NCI-H526 (cell line): ENCODE measurements around the gene HCN4.
"Not testable (repeated sequence)": the region's sequence is repeated elsewhere in the genome, so short reads cannot be mapped to it uniquely, and the experiment has no call there.

Experiments
- DNase-seq, 2 experiments: peaks; one replicate each; lab custom pipeline; 2025; lab: John Stamatoyannopoulos, UW

Gene HCN4

DNA sequence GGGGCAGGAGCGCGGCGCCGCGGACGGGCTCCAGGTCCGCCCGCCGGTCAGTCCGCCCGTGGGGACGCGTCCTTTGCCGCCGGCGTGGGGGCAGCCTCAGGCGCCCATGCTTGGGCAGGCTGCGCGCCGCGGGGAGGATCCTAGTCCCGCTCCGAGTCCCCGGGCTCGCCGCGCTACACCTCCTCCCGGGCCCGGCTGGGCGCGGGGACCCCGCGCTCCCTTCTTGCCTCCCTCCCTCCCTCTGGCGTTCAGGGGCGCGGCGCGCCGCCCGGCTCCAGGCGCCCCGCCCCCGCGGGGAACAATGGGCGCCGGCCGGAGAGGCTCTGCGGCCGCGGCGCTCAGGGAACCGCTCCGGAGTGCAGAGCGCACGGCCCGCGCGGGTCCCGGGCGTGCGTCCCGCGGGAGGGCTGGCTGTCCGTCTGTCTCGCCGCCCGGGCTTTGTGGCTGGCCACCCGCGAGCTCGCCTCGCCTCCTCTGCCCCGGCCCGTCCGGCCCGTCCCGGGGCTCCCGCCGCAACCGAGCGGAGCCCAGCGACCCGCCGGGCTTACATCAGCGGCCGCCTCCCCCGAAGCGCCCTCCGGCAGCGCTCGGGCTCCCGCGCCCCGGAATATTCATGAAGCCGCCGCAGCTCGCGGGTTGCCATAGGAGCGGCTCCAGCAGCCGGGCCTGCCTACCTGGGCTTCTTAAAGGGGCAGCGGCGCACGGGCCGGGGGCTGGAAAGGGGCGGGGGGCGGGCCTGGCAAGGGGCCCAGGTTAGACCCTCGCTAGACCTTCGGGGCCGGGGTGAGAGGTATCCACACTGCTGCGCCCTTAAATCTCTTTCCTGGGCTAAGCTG, at the start of gene HCN4:
TSS of gene HCN4 (minus strand) at position 658 of the 836 bp plus-strand sequence. CDS start 688 bp downstream, outside the sequence.
- DNase-seq = peak; percentile 22 to 79

DNA sequence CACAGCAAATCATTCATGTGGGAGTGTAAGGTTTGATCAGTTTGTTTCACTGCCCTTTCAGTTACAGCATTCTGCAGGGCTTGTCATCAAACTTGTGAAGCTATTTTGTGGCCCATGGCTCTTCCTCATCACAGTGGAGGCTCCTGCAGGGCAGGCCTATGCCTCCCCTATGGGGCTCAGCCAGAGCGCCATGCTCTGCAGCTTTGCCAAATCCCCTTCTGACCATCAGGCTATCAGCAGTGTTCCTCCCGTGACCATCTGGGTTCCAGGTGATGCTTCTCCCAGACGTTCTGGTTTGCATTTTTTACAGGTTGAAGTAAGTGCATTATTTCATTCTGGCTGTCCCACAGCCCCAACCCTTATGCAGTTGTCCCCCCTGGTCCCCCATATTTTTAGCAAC, 46.1 kb upstream of the HCN4 start:
- DNase-seq = no peak

- no peak for DNase-seq
These were observed 34.4 kb upstream of the HCN4 start for GRCh38 chr15:73403171-73403570.

DNA sequence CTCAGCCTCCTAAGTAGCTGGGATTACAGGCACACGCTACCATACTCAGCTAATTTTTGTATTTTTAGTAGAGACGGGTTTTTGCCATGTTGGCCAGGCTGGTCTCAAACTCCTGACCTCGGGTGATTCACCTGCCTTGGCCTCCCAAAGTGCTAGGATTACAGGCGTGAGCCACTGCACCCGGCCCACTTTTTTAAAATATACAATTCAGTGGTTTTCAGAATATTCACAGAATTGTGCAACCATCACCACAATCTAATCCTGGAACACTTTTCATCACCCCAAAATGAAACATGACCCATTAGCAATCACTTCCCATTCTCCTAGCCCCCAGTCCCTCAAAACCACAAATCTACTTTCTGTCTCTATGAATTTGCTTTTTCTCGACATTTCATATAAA, 31.5 kb upstream of the HCN4 start:
- not testable (repeated sequence) for DNase-seq

DNA sequence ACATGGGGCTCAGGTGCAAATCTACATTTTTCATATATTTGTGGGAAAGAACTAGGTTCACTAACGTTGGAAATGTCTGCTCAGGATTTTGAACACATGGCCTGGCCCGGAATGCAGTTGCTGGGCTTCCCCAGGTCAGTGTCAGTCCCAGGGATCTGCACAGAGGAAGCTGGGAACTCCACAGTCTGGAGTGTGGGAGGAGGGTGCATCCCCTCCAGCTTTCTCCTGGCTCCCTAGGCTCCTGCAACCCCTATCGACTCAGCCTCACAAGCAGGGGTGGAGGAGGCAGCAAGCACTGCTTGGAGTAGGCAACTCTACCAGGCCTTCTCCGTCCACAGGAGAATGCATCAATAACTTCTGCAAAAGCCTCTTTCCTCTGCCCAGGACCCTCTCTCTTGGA, 30.1 kb upstream of the HCN4 start:
- no peak for DNase-seq

DNA sequence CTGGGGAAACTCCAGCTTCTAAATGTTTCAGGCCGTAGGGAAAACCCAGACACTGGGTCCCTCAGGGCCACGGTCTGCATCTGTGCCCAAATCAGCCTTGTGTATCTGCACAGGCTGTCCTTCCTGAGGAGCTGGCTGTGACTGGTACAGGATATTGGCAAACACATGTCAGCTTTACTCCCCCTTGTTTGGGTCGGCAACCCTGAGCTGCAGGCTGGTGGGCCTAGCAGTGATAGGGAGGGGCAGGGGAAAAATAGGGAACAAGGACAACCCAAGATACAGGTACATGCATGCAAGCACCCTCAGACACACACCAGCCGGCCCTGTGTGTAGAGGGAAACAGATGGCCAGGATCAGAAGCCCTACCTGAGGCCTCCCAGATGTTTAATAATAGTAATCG, 28.7 kb upstream of the HCN4 start:
- no peak for DNase-seq

- DNase-seq = no peak
These were observed 26.9 kb upstream of the HCN4 start for GRCh38 chr15:73395671-73396070.

DNA sequence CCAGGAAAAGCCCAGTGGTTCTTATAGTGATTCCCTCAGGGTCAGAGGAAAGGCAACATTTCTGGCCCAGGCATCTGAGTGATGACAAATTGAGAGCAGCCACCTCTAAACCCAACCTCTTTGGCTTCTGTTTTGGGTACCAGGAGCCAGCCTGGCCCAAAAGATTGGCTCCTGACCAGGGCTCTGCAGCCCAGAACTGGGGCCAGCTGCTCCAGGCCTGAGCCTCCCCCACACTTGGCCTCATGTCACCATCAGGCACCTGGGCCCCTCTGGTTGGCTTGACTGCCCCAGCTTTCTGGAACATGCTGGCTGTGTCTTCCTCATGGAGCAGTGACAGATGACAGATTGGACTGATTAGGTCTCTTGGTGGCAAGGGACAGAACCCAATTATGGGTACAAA, 26.0 kb upstream of the HCN4 start:
- DNase-seq = no peak

DNA sequence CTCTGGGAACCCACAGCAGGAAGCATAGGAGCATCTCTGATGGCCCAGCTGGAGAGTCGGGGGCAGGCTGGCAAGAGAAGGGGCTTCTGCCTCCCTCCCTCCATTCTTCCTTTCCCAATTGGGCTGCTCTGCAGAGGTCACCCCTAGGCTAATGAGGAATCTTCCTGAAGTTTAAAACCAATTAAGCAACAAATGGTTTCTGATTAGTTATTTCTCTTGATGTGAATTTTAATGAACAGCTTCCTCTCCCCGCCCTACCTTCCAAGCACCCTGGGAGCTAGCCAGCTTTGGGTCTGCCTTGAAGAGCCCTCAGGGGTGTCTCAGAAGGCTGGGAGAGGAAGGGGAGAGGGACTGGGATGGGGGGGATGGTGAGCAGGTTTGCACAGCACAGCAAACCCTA, 24.6 kb upstream of the HCN4 start:
- DNase-seq = no peak

DNA sequence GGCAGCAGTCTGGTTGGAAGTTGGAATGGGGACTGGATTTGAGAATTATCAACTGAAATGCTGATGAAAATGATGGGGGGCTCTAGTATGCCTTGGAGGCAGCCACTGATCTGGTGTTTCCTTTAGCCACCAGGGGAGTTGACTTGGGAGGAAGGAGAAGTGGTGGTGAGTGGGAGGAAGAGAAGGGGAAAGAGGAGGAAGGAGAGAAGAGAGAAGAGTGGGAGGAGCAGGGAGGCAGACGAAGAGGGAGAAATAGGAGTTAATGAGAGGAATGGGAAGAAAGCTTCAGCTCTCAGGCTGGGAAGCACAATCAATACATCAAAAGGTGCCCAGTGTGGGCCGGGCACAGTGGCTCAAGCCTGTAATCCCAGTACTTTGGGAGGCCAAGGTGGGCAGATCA, 23.3 kb upstream of the HCN4 start:
- no peak for DNase-seq

- no peak for DNase-seq
These were observed 22.5 kb upstream of the HCN4 start for GRCh38 chr15:73391128-73391872.

- DNase-seq = no peak
These were observed 21.3 kb upstream of the HCN4 start for GRCh38 chr15:73389971-73390544.

- no peak for DNase-seq
These were observed 20.8 kb upstream of the HCN4 start for GRCh38 chr15:73389539-73389938.

- no peak for DNase-seq
These were observed 19.6 kb upstream of the HCN4 start for GRCh38 chr15:73388256-73388781.

GRCh38 chr15:73387507-73388255, 18.9 kb upstream of the HCN4 start:
- DNase-seq = no peak

- no peak for DNase-seq
These were observed 18.2 kb upstream of the HCN4 start for GRCh38 chr15:73386886-73387506.

DNA sequence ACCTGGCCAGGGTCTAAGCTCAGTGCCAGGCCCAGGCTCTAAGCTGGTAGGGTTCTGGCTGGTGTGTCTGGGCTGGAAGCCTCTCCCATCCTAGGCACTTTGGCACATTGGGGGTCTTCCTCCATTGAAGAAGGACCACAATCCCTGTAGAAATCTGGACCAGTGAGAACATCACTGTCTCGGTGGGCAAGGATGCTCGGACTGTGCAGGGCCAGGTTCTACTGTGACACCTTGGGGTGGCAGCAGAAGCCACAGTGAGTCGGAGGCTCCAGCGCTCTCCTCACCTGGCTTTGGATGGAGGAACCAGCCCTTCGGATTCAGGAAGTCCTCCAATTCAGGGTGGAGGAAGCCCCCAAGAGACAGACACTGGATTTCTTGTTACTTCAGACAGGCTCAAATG, 17.5 kb upstream of the HCN4 start:
- DNase-seq = no peak

DNA sequence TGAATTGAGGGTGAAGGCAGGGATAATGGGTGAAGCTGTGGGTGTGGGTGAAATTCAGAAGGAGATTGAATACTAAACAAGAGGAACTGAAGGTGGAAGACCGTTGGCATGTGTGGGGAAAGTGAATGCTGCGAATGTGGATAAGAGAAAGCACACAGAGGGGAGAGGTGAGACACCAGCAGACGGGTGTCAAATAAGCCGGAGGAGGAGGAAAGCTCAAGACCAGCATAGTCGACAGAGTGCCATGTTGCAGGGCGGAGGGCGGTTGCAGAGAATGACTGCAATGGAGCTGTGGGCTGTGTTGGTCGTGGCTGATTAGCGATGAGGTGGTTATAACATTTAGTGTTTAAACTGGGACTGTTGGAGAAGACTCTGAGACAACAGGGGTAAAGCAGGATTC, 16.4 kb upstream of the HCN4 start:
- no peak for DNase-seq

GRCh38 chr15:73383310-73384189, 14.8 kb upstream of the HCN4 start:
- DNase-seq = no peak

- DNase-seq = no peak
These were observed 13.4 kb upstream of the HCN4 start for GRCh38 chr15:73382115-73382514.

- no peak for DNase-seq
These were observed 11.9 kb upstream of the HCN4 start for GRCh38 chr15:73380661-73381060.
